CD4-positive, alpha-beta T cell treated with Interleukin-2 at 100 ng/mL for 4 hours (primary cell): ENCODE data around the gene OTOP2.
"Not testable (repeated sequence)": the region's sequence is repeated elsewhere in the genome, so short reads cannot be mapped to it uniquely, and the experiment has no call there.

Experiments
- DNase-seq: peaks from one replicate; pipeline ENCODE4 v3.0.0-alpha.2; 2020; ENCODE audit warnings: low spot score

Gene OTOP2

GRCh38 chr17:74901353-74902135 lies 22.5 kb upstream of the OTOP2 start:
- no peak for DNase-seq

- DNase-seq = no peak
These were observed 21.0 kb upstream of the OTOP2 start for GRCh38 chr17:74903034-74903433.

GRCh38 chr17:74903671-74904070 lies 20.4 kb upstream of the OTOP2 start:
- no peak for DNase-seq

DNA sequence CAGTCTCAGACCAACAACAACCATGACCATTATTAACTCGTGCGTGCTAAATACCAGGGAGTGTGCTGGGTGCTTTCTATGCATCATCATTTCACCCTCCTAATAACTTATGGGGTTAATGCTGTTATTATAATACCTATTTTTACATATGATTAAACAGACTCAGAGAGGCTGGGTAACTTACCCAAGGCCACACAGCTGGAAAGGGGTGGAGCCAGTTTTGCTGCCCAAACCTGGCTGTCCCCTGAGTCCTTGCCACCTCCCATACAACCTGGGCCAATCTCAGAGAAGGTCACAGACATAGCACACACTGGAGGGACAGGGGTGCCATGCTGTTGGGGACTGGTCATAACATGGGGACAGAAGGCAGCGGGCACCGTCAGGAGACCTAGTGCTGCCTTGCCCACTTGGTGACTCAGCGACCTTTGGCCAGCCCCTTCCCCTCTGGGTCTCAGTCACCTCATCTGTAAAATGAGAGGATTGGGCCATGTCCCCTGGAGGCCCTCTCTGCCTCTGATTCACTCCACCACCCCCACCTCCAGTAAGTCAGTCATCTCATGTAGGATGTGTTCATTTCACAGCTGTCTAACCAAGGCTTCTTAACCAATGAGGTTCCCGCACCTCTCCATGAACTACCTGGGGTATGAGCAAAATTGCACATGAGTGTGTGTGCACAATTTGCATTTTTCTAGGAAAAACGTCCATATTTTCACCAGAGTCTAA lies 19.2 kb upstream of the OTOP2 start:
- DNase-seq = no peak

- not testable (repeated sequence) for DNase-seq
These were observed 17.8 kb upstream of the OTOP2 start for GRCh38 chr17:74906214-74906793.

- no peak for DNase-seq
These were observed 17.1 kb upstream of the OTOP2 start for GRCh38 chr17:74907012-74907411.

- not testable (repeated sequence) for DNase-seq
These were observed 15.0 kb upstream of the OTOP2 start for GRCh38 chr17:74909097-74909496.

GRCh38 chr17:74911423-74911822 lies 12.7 kb upstream of the OTOP2 start:
- DNase-seq = not testable (repeated sequence)

DNA sequence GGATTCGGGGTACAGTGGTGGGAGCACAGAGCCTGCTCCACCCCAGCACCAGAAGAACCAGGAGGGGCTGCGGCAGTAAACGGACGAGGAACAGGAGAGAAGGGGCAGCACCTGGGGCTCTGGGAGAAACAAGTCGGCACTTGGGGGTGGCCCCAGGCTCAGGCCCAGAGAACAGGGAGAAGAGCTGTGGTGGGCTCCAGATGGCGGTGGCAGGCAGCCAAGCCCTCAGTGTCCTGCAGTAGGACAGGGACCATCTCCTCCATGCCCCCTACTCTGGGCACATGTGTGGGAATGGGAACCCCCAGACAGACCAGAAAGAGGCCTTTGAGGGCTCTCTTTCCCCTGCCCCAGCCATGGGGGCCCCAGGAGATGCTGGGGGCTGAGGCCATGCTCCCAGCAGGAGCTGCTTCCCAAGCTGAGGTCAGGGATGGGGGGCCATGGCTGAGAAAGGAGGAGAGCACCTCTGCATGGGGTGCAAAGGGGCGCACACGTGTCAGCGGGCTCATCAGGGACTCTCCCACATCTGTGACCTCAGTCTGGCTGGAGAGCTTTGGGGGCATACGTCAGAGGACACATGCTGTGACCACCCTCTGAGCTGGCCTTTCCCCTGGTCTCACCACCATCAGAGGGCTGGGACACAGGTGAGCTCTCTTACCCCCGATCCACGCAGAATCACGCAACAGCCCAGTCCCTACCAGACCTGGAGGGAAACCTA lies 7.8 kb upstream of the OTOP2 start:
- DNase-seq = no peak

GRCh38 chr17:74916851-74917199 lies 7.2 kb upstream of the OTOP2 start:
- DNase-seq = no peak

- no peak for DNase-seq
These were observed 6.6 kb upstream of the OTOP2 start for GRCh38 chr17:74917430-74917829.

DNA sequence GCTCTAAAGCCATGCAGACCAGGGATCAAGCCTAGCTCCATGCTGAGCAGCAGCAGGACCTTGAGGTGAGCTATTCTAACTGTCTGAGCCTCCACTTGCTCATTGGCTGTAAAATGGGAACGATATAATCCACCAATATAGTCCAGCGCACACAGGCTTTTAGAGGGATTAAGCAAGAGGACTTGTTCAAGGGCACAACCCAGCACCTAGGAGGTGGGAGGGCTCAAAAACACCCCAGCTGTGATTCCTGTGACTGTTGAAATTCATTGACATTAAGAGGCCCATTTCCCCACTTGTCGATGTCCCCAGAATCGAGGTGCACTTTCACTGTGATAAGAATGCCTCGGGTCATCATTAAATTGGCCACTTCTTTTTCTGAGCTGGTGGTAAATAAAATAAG lies 5.2 kb upstream of the OTOP2 start:
- no peak for DNase-seq

GRCh38 chr17:74919440-74920305 lies 4.4 kb upstream of the OTOP2 start:
- no peak for DNase-seq

DNA sequence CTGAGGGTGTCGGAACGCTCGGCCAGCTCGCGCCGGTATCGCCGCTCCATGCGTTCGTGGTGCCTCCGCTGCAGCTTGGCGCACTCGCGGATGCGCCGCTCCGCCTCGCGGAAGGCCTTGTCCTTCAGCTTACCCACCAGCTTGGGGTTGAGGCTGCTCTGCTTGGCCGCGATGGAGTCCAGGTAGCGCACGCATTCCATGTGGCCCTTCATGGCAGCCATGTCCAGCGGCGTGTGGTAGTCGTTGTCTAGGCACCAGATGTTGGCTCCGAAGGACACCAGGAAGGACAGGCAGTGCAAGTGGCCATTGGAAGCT lies 3.8 kb upstream of the OTOP2 start:
- DNase-seq = no peak

DNA sequence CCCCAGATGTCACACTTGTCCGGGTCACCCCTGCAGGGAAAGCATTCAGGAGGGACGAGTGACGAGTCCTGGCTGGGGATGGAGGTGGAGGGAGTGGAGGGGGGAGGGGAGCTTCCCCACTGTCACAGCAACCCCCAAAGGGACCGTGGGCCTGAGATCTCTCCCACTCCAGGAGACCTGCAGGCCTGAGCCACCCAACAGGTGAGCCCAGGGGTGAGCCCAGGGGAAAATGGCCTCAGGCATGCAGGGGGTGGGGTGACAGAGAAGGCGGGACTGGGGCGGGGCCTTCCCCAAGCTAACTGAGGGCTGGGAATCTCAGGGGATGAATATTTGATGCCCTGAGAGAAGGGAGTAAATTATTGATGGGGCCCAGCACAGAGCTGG lies 3.4 kb upstream of the OTOP2 start:
- DNase-seq = no peak

- no peak for DNase-seq
These were observed 2.9 kb upstream of the OTOP2 start for GRCh38 chr17:74921026-74921681.

DNA sequence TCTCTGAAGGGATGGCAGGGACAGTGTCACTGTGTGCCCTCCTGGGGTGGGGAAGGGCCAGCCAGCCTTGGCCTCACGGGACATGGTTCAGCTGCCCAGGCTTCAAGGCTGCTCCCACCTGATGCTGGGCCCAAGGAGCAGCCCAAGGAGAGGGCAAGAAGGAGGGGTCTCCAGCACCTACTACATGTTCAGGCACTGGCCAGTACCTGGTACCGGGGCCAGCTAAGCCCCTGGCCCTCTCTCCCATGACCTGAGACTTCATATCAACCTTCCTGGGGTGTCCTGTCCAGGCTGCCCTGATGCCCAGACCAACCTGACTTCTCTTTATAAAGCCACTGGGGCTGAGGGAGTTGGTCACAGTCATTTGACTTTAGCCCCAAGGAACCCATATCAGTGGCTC lies 2.3 kb upstream of the OTOP2 start:
- DNase-seq = no peak

- DNase-seq = no peak
These were observed 1.9 kb upstream of the OTOP2 start for GRCh38 chr17:74922172-74922571.

DNA sequence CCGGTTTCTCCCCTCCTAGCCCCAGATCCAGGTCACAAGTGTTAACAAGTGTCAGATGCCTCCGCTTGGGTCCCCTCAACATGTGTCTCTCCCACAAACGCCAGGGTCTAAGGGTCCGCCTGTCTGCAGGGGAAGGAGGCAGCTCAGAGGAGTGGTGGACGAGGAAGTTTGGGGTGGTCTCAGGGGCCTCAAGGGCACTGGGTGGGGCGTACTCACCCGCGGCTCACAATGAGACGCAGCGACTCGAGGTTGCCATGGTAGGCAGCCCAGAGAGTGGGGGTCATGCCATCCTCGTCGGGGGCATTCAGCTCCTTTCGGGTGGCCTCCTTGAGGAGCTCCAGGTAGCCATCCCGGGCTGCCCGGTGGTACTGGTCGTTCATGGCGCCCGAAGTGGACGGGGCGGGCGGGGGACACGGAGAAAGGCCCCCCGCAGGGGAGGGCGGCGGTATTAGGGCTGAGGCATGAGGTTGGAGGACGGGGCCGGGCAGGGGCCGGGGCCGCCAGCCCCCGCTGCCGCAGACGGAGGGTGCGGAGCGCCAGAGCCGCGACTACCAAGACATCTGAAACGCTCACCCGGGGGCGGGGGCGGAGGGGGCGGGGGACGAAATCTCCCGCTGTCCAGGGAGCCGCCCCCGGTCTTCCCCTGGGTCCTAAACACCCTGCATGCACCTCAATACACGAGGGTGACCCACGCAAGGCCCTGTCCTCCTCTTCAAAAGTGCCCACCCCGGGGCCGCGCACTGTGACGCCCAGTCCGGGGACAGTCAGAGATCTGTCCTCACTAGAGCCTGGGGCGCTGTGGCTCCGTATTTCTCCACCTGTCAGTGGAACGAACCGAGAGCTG lies 1.2 kb upstream of the OTOP2 start, which contains the start of gene USH1G:
TSS of gene USH1G (minus strand) at position 562 of the 844 bp plus-strand sequence. CDS start at position 380, 182 bp downstream.
- DNase-seq = peak; percentile 2

- DNase-seq = peak; percentile 65
These were observed 379 bp upstream of the OTOP2 start for GRCh38 chr17:74923538-74924249.
